NCI-H1105 treated with DMSO at 0.1 percent for 48 hours (cell line): Measurements from ENCODE around the gene TLN1.

ENCODE experiments used
- DNase-seq: peaks from one replicate; lab custom pipeline; 2025; lab: John Stamatoyannopoulos, UW

The TLN1 gene

GRCh38 chr9:35686222-35687203 is 45.5 kb downstream of the TLN1 start:
- no peak for DNase-seq

- no peak for DNase-seq
These were observed 46.5 kb downstream of the TLN1 start for GRCh38 chr9:35685506-35685905.

- DNase-seq, result no peak
These were observed 47.1 kb downstream of the TLN1 start for GRCh38 chr9:35684921-35685320.

- DNase-seq, result no peak
These were observed 48.7 kb downstream of the TLN1 start for GRCh38 chr9:35683323-35683722.

GRCh38 chr9:35682520-35683315 is 49.3 kb downstream of the TLN1 start:
- no peak for DNase-seq

GRCh38 chr9:35682051-35682450 is 49.9 kb downstream of the TLN1 start:
- no peak for DNase-seq

GRCh38 chr9:35681341-35682002 is 50.5 kb downstream of the TLN1 start:
- DNase-seq, result no peak

GRCh38 chr9:35680331-35681105 is 51.5 kb downstream of the TLN1 start:
- no peak for DNase-seq

- no peak for DNase-seq
These were observed 52.1 kb downstream of the TLN1 start for GRCh38 chr9:35679766-35680330.

GRCh38 chr9:35679091-35679490 is 52.9 kb downstream of the TLN1 start:
- no peak for DNase-seq

GRCh38 chr9:35675732-35676392 is 56.1 kb downstream of the TLN1 start:
- DNase-seq, result no peak

GRCh38 chr9:35675204-35675603 is 56.8 kb downstream of the TLN1 start:
- no peak for DNase-seq

GRCh38 chr9:35674025-35674361 is 58.0 kb downstream of the TLN1 start:
- DNase-seq, result no peak

- peak; percentile 95 for DNase-seq
These were observed 58.6 kb downstream of the TLN1 start, which contains the start of gene CA9 for GRCh38 chr9:35673132-35674024. CA9 (plus strand) TSS chr9:35673928; CDS start chr9:35673960, 32 bp downstream.

- DNase-seq, result no peak
These were observed 62.5 kb downstream of the TLN1 start for GRCh38 chr9:35669331-35670145.

- DNase-seq, result no peak
These were observed 64.1 kb downstream of the TLN1 start for GRCh38 chr9:35667939-35668338.

- DNase-seq, result no peak
These were observed 65.4 kb downstream of the TLN1 start for GRCh38 chr9:35666549-35666948.

GRCh38 chr9:35666045-35666444 is 66.0 kb downstream of the TLN1 start:
- no peak for DNase-seq

GRCh38 chr9:35665471-35665818 is 66.5 kb downstream of the TLN1 start:
- DNase-seq, result no peak
